Endodermal cell (in vitro differentiated cells): ENCODE results near the gene MSLN. TPM values are rescaled to one million over a fixed set of nuclear protein-coding genes. Genes with fewer than 3 reads are reported as not detected.
A peak's percentile ranks its signal among the peaks of the same experiment; 100 is the strongest.

ENCODE experiments used
- DNase-seq: peaks from one replicate; pipeline ENCODE4 v3.0.0-alpha.2; 2017
- H3K27ac ChIP-seq: 2 replicates; pipeline ENCODE4 v1.5.1; 2013; ENCODE audit warnings: mild to moderate bottlenecking, low read depth, low read length, moderate library complexity
- H3K27me3 ChIP-seq: 2 replicates; pipeline ENCODE4 v1.6.1; 2013; ENCODE audit warnings: mild to moderate bottlenecking, low read length, moderate library complexity; ENCODE audit not compliant: insufficient read depth, control insufficient read depth, poor library complexity, severe bottlenecking
- H3K36me3 ChIP-seq: 2 replicates; pipeline ENCODE4 v1.7.0; 2013; ENCODE audit warnings: mild to moderate bottlenecking, low read length, moderate library complexity; ENCODE audit not compliant: control insufficient read depth, insufficient read depth
- H3K4me1 ChIP-seq: one replicate; pipeline ENCODE4 v1.7.0; 2013; ENCODE audit warnings: low read length; ENCODE audit not compliant: control insufficient read depth, insufficient read depth
- H3K4me3 ChIP-seq: 2 replicates; pipeline ENCODE4 v1.5.1; 2013; ENCODE audit warnings: mild to moderate bottlenecking, low read length, moderate library complexity
- H3K9ac ChIP-seq: 2 replicates; pipeline ENCODE4 v1.6.1; 2013; ENCODE audit warnings: mild to moderate bottlenecking, low read length, moderate library complexity; ENCODE audit not compliant: poor library complexity, severe bottlenecking; ENCODE audit errors: extremely low read depth
- H3K9me3 ChIP-seq: 2 replicates; pipeline ENCODE4 v1.6.1; 2013; ENCODE audit warnings: mild to moderate bottlenecking, low read length, moderate library complexity; ENCODE audit not compliant: control insufficient read depth
- H3K27ac Mint-ChIP-seq: 2 replicates; pipeline ENCODE4 v1.8.0; 2020; ENCODE audit warnings: mixed read lengths
- H3K27me3 Mint-ChIP-seq: 2 replicates; pipeline ENCODE4 v1.8.0; 2021; ENCODE audit warnings: mild to moderate bottlenecking, mixed read lengths; ENCODE audit not compliant: insufficient read depth
- H3K36me3 Mint-ChIP-seq: 2 replicates; pipeline ENCODE4 v1.8.0; 2020; ENCODE audit warnings: low read depth, mixed read lengths
- H3K4me1 Mint-ChIP-seq: 2 replicates; pipeline ENCODE4 v1.8.0; 2020; ENCODE audit warnings: mixed read lengths
- H3K4me3 Mint-ChIP-seq: 2 replicates; pipeline ENCODE4 v1.8.0; 2020; ENCODE audit warnings: mild to moderate bottlenecking, moderate library complexity, mixed read lengths
- H3K9me3 Mint-ChIP-seq: 2 replicates; pipeline ENCODE4 v1.8.0; 2020; ENCODE audit warnings: mild to moderate bottlenecking, mixed read lengths
- CTCF ChIP-seq: fragments of 200-600 bp; sonication (generic); conservative IDR thresholded peaks from 2 replicates; pipeline ENCODE4 v1.5.0; 2021; ENCODE audit warnings: antibody characterized with exemption, mild to moderate bottlenecking
- WGBS, 2 experiments: methylation state at CpG; one replicate each; pipeline versions ENCODE4 v1.1.5 to v1.1.7; 2013; ENCODE audit warnings: missing lambda C conversion rate in 2 of 2, mixed read lengths in 1 of 2; ENCODE audit not compliant: insufficient coverage in 1 of 2, insufficient read length in 1 of 2; 5-methylcytosine and 5-hydroxymethylcytosine counted together
- total RNA-seq, 2 donors: library from RNA; stranded (reverse); fragmentation: NEBNext Ultra II Directional in 1 of 2; extraction: Animal tissue kit (Norgen Biotek cat#: 25700) in 1 of 2; gene quantifications; 2 replicates in 1 of 2; 3 replicates in 1 of 2; pipeline ENCODE4 v1.2.1, GENCODE V29; 2021

MSLN gene
- total RNA-seq, 2 donors from 2014 or later = 0.42 to 0.86 TPM

GRCh38 chr16:783404-784161, 23.0 kb downstream of the MSLN start:
- Mint-ChIP-seq H3K27ac (no peak overlapping the region), H3K4me3 (no peak overlapping the region), H3K9me3 (no peaks in the 10 kb centered on the region), H3K4me1 (no peaks in the 10 kb centered on the region), H3K36me3 (peaks cover 2% of the 10 kb centered on the region), H3K27me3 (peaks cover 6% of the 10 kb centered on the region)
- H3K9ac ChIP-seq = no peak overlapping the region
- WGBS, 2 experiments = 86 to 92% methylated on average over 5 to 17 of the region's 17 CpGs
- no peaks in the 10 kb centered on the region for H3K9me3 ChIP-seq
- H3K27ac ChIP-seq = no peak overlapping the region
- H3K27me3 ChIP-seq = peaks cover 3% of the 10 kb centered on the region
- peaks cover 10% of the 10 kb centered on the region for H3K36me3 ChIP-seq
- H3K4me3 ChIP-seq = no peak overlapping the region
- TF ChIP-seq CTCF = no peak
- peaks cover 4% of the 10 kb centered on the region for H3K4me1 ChIP-seq
- DNase-seq = no peak

GRCh38 chr16:784431-784830, 23.9 kb downstream of the MSLN start:
- no peak overlapping the region for H3K9ac ChIP-seq
- peaks cover 3% of the 10 kb centered on the region for H3K27me3 ChIP-seq
- no peak overlapping the region for H3K27ac ChIP-seq
- WGBS, 2 experiments = 94 to 99% methylated on average over 14 to 19 of the region's 19 CpGs
- DNase-seq = no peak
- peaks cover 6% of the 10 kb centered on the region for H3K27me3 Mint-ChIP-seq
- H3K4me3 ChIP-seq = no peak overlapping the region
- no peaks in the 10 kb centered on the region for H3K9me3 ChIP-seq
- H3K4me1 Mint-ChIP-seq = no peaks in the 10 kb centered on the region
- H3K36me3 Mint-ChIP-seq = peaks cover 2% of the 10 kb centered on the region
- no peak overlapping the region for H3K4me3 Mint-ChIP-seq
- peaks cover 4% of the 10 kb centered on the region for H3K4me1 ChIP-seq
- no peaks in the 10 kb centered on the region for H3K9me3 Mint-ChIP-seq
- no peak for TF ChIP-seq CTCF
- H3K36me3 ChIP-seq = peaks cover 10% of the 10 kb centered on the region
- no peak overlapping the region for H3K27ac Mint-ChIP-seq

GRCh38 chr16:785563-786535, 25.3 kb downstream of the MSLN start:
- Histone ChIP-seq H3K4me1 (peaks cover 4% of the 10 kb centered on the region), H3K36me3 (peaks cover 16% of the 10 kb centered on the region), H3K9ac (no peak overlapping the region), H3K27me3 (no peaks in the 10 kb centered on the region), H3K27ac (no peak overlapping the region), H3K9me3 (no peaks in the 10 kb centered on the region), H3K4me3 (no peak overlapping the region)
- Mint-ChIP-seq H3K4me1 (no peaks in the 10 kb centered on the region), H3K9me3 (no peaks in the 10 kb centered on the region), H3K4me3 (peak overlapping the region; percentile 76), H3K36me3 (peaks cover 3% of the 10 kb centered on the region), H3K27ac (no peak overlapping the region), H3K27me3 (peaks cover 2% of the 10 kb centered on the region)
- peak; percentile 93 for TF ChIP-seq CTCF
- DNase-seq = peak; percentile 96
- WGBS, 2 experiments = 76 to 92% methylated on average over 30 to 58 of the region's 58 CpGs
